Measurements from ENCODE around the gene VDR.

DNA sequence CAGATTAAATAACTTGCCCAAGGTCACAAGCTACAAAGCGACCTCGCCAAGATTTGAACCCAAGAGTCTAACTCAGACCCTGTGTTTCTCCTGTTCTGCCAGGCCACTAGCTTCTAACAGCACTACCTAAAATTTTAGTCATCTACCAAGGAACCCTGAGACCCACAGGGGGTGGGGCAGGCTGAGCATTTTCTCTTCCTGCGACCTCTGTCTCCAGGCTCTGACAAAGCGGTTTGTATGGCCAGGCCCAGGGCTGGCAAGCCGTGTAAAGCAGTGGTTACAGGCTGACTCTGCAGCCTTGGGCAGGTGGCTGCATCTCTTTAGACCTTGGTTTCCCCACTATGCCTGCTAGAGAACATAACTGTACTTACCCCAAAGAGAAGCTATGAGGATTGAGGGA is 5.3 kb downstream of the VDR start:
- TF ChIP-seq POLR2A (IDR thresholded peaks at IDR 0.05; ENCODE audit: borderline replicate concordance, extremely low read depth, insufficient read depth, insufficient read length) (no peak), EZH2 (IDR thresholded peaks at IDR 0.05) (no peak), ZNF274 (IDR thresholded peaks at IDR 0.05; ENCODE audit: low read depth, low read length) (no peak), EZH2phosphoT487 (IDR thresholded peaks at IDR 0.05; ENCODE audit: borderline replicate concordance) (no peak)
- TF ChIP-seq, protein P1, sequence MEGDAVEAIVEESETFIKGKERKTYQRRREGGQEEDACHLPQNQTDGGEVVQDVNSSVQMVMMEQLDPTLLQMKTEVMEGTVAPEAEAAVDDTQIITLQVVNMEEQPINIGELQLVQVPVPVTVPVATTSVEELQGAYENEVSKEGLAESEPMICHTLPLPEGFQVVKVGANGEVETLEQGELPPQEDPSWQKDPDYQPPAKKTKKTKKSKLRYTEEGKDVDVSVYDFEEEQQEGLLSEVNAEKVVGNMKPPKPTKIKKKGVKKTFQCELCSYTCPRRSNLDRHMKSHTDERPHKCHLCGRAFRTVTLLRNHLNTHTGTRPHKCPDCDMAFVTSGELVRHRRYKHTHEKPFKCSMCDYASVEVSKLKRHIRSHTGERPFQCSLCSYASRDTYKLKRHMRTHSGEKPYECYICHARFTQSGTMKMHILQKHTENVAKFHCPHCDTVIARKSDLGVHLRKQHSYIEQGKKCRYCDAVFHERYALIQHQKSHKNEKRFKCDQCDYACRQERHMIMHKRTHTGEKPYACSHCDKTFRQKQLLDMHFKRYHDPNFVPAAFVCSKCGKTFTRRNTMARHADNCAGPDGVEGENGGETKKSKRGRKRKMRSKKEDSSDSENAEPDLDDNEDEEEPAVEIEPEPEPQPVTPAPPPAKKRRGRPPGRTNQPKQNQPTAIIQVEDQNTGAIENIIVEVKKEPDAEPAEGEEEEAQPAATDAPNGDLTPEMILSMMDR (IDR thresholded peaks at IDR 0.05 in 2 of 3, conservative IDR thresholded peaks at IDR 0.05 in 1 of 3; ENCODE audit: borderline replicate concordance in 1 of 3, insufficient read depth in 1 of 3, low read depth in 2 of 3, low read length in 2 of 3), result no peak

Measured in HCT116 (cell line).